Uterus (tissue), 2 donors: Measurements from ENCODE around the gene PLEKHG2.

Source experiments
- CTCF ChIP-seq, 4 experiments: fragments of 200-600 bp in 2 of 4; fragments of 450-650 bp in 2 of 4; sonication (generic) in 2 of 4; IDR thresholded peaks; one replicate each; pipeline ENCODE4 v1.5.1; 2016 to 2019; ENCODE audit warnings: antibody characterized with exemption in 4 of 4, mild to moderate bottlenecking in 2 of 4, moderate library complexity in 1 of 4
- POLR2A ChIP-seq, 2 donors: fragments of 450-650 bp; IDR thresholded peaks; one replicate each; pipeline ENCODE4 v1.6.1; 2016; ENCODE audit warnings: antibody characterized with exemption in 2 of 2, mild to moderate bottlenecking in 1 of 2, moderate library complexity in 1 of 2

- no peak for TF ChIP-seq CTCF (IDR thresholded peaks at IDR 0.05)
- TF ChIP-seq POLR2A (IDR thresholded peaks at IDR 0.05) = no peak
Measured at GRCh38 chr19:39419003-39419402, 6.5 kb downstream of the PLEKHG2 start.
